ENCODE measurements around the gene ITLN1.
"Not testable (repeated sequence)": the region's sequence is repeated elsewhere in the genome, so short reads cannot be mapped to it uniquely, and the experiment has no call there.

DNA sequence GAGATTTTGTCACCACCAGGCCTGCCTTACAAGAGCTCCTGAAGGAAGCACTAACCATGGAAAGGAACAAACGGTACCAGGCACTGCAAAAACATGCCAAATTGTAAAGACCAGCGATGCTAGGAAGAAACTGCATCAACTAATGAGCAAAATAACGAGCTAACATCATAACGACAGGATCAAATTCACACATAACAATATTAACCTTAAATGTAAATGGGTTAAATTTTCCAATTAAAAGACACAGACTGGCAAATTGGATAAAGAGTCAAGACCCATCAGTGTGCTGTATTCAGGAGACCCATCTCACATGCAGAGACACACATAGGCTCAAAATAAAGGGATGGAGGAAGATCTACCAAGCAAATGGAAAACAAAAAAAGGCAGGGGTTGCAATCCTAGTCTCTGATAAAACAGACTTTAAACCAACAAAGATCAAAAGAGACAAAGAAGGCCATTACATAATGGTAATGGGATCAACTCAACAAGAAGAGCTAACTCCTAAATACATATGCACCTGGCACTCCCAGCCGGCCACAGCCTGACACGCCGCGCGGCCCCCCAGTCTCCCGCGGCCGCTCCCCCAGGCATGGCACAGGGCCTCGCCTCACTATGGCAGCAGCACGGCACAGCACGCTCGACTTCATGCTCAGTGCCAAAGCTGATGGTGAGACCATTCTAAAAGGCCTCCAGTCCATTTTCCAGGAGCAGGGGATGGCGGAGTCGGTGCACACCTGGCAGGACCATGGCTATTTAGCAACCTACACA is 9.6 kb upstream of the ITLN1 start:
- TF ChIP-seq, protein P1, sequence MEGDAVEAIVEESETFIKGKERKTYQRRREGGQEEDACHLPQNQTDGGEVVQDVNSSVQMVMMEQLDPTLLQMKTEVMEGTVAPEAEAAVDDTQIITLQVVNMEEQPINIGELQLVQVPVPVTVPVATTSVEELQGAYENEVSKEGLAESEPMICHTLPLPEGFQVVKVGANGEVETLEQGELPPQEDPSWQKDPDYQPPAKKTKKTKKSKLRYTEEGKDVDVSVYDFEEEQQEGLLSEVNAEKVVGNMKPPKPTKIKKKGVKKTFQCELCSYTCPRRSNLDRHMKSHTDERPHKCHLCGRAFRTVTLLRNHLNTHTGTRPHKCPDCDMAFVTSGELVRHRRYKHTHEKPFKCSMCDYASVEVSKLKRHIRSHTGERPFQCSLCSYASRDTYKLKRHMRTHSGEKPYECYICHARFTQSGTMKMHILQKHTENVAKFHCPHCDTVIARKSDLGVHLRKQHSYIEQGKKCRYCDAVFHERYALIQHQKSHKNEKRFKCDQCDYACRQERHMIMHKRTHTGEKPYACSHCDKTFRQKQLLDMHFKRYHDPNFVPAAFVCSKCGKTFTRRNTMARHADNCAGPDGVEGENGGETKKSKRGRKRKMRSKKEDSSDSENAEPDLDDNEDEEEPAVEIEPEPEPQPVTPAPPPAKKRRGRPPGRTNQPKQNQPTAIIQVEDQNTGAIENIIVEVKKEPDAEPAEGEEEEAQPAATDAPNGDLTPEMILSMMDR (IDR thresholded peaks at IDR 0.05) = not testable (repeated sequence)
- not testable (repeated sequence) for TF ChIP-seq POLR2AphosphoS5, POLR2A (IDR thresholded peaks at IDR 0.05)

Data from transverse colon (tissue), 4 donors.